NCI-H2107 (cell line): Measurements from ENCODE around the gene PAGR1.
"Not testable (repeated sequence)": the region's sequence is repeated elsewhere in the genome, so short reads cannot be mapped to it uniquely, and the experiment has no call there.

Experiments used
- DNase-seq: peaks from one replicate; lab custom pipeline; 2025; lab: John Stamatoyannopoulos, UW

PAGR1 gene

GRCh38 chr16:29791845-29792807 lies 23.8 kb upstream of the PAGR1 start:
- DNase-seq: no peak

GRCh38 chr16:29793153-29793552 lies 22.8 kb upstream of the PAGR1 start:
- DNase-seq: not testable (repeated sequence)

- no peak for DNase-seq
Observed at GRCh38 chr16:29794231-29794710, 21.7 kb upstream of the PAGR1 start.

GRCh38 chr16:29802416-29802935 lies 13.5 kb upstream of the PAGR1 start:
- DNase-seq: no peak

- no peak for DNase-seq
Observed at GRCh38 chr16:29804020-29804419, 11.9 kb upstream of the PAGR1 start.

- DNase-seq: no peak
Observed at GRCh38 chr16:29804455-29805231, 11.3 kb upstream of the PAGR1 start.

- peak; percentile 95 for DNase-seq
Observed at GRCh38 chr16:29805232-29806098, 10.5 kb upstream of the PAGR1 start.

- DNase-seq: peak; percentile 84
Observed at GRCh38 chr16:29806099-29806579, 9.8 kb upstream of the PAGR1 start, which contains the start of gene MAZ. TSS of gene MAZ (plus strand) at chr16:29806529. CDS start at chr16:29806702, 173 bp downstream.

GRCh38 chr16:29806641-29807425 lies 9.1 kb upstream of the PAGR1 start:
- peak; percentile 65 for DNase-seq

GRCh38 chr16:29807426-29808218 lies 8.3 kb upstream of the PAGR1 start:
- DNase-seq: peak; percentile 61

- DNase-seq: no peak
Observed at GRCh38 chr16:29808219-29808900, 7.6 kb upstream of the PAGR1 start.

GRCh38 chr16:29809031-29809747 lies 6.8 kb upstream of the PAGR1 start:
- DNase-seq: no peak

- DNase-seq: no peak
Observed at GRCh38 chr16:29809850-29810698, 5.9 kb upstream of the PAGR1 start.

GRCh38 chr16:29810699-29811169 lies 5.2 kb upstream of the PAGR1 start:
- no peak for DNase-seq

GRCh38 chr16:29811170-29811895 lies 4.6 kb upstream of the PAGR1 start:
- peak; percentile 63 for DNase-seq

GRCh38 chr16:29811896-29812665 lies 3.9 kb upstream of the PAGR1 start, which contains the start of gene PRRT2:
TSS of gene PRRT2 (plus strand) at chr16:29812193. CDS start at chr16:29813055, 862 bp downstream.
- peak; percentile 20 for DNase-seq
